Ishikawa (cell line): ENCODE data around the gene SCAP.

ENCODE experiments used
- CEBPB ChIP-seq: IDR thresholded peaks from 2 replicates; pipeline ENCODE4 v1.6.1; 2012
- CREB1 ChIP-seq: IDR thresholded peaks from 2 replicates; pipeline ENCODE4 v1.6.1; 2012; ENCODE audit warnings: low read depth
- EGR1 ChIP-seq: IDR thresholded peaks from 2 replicates; pipeline ENCODE4 v1.6.1; 2012
- EP300 ChIP-seq: IDR thresholded peaks from 2 replicates; pipeline ENCODE4 v1.6.1; 2012; ENCODE audit warnings: borderline replicate concordance
- FOXM1 ChIP-seq: IDR thresholded peaks from 2 replicates; pipeline ENCODE4 v1.6.1; 2012; ENCODE audit warnings: low read depth, borderline replicate concordance
- NFIC ChIP-seq: IDR thresholded peaks from 2 replicates; pipeline ENCODE4 v1.6.1; 2012
- RAD21 ChIP-seq: IDR thresholded peaks from 2 replicates; pipeline ENCODE4 v1.6.1; 2012; ENCODE audit warnings: low read depth
- REST ChIP-seq: IDR thresholded peaks from 2 replicates; pipeline ENCODE4 v1.6.1; 2012; ENCODE audit warnings: low read depth, mild to moderate bottlenecking
- TAF1 ChIP-seq: IDR thresholded peaks from 2 replicates; pipeline ENCODE4 v1.6.1; 2012; ENCODE audit warnings: low read depth, mild to moderate bottlenecking
- TCF12 ChIP-seq: IDR thresholded peaks from 2 replicates; pipeline ENCODE4 v1.6.1; 2012; ENCODE audit warnings: low read depth
- TEAD4 ChIP-seq: IDR thresholded peaks from 2 replicates; pipeline ENCODE4 v1.6.1; 2012
- YY1 ChIP-seq: IDR thresholded peaks from 2 replicates; pipeline ENCODE4 v1.6.1; 2012; ENCODE audit warnings: low read depth
- ZBTB7A ChIP-seq: IDR thresholded peaks from 2 replicates; pipeline ENCODE4 v1.6.1; 2012; ENCODE audit warnings: low read depth
- TF ChIP-seq, protein P1 (sequence below): IDR thresholded peaks from 2 replicates; pipeline ENCODE4 v1.6.1; 2012
- TF ChIP-seq, protein P2 (sequence below): IDR thresholded peaks from 2 replicates; pipeline ENCODE4 v1.6.1; 2012

Gene SCAP

DNA sequence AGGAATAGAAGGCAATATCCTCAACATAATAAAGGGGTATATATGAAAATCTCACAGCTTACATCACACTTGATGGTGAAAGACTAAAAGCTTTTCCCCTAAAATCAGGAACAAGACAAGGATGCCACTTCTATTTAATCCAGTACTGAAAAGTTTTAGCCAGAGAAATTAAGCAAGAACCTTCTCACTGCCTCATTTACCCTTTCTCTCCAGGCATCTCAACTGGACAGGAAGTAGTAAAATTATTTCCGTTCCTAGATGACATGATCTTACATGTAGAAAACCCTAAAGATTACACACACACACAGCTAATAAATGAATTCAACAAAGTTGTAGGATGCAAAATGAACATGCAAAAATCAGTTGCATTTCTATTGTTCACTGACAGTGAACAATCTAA lies 11.2 kb downstream of the SCAP start:
- TF ChIP-seq TAF1 (no peak), ZBTB7A (no peak)

GRCh38 chr3:47456984-47457383 lies 18.8 kb downstream of the SCAP start:
- no peak for TF ChIP-seq CEBPB
- no peak for TF ChIP-seq TAF1
- no peak for TF ChIP-seq EGR1
- TF ChIP-seq RAD21 = no peak
- TF ChIP-seq, protein P1, sequence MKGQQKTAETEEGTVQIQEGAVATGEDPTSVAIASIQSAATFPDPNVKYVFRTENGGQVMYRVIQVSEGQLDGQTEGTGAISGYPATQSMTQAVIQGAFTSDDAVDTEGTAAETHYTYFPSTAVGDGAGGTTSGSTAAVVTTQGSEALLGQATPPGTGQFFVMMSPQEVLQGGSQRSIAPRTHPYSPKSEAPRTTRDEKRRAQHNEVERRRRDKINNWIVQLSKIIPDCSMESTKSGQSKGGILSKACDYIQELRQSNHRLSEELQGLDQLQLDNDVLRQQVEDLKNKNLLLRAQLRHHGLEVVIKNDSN = no peak

DNA sequence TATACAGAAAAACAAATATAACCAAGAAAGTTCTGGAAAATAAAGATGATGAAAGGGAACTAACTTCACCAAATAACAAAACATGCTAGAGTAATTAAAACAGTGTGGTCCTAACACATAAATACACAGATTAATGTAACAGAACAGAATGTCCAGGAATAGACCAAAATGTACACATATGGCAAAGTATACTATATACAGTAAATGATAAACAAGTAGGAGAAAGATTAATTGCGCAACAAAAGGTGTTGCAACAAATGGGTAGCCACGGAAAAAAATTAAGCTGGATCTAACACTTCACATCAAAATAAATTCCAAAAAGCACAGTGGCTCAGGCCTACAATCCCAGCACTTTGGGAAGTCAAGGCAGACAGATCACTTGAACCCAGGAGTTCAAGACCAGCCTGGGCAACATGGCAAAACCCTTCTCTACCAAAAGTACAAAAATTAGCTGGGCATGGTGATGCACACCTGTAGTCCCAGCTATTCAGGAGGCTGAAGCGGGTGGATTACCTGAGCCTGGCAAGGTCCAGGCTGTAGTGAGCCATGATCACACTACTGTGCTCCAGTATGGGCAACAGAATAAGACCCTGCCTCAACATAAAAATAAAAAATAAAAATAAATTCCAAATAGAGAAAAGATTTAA lies 19.8 kb downstream of the SCAP start:
- TF ChIP-seq YY1 = no peak
- TF ChIP-seq FOXM1 = no peak
- TF ChIP-seq, protein P2, sequence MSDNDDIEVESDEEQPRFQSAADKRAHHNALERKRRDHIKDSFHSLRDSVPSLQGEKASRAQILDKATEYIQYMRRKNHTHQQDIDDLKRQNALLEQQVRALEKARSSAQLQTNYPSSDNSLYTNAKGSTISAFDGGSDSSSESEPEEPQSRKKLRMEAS = no peak
- TF ChIP-seq CEBPB = peak; percentile 96

- no peak for TF ChIP-seq TAF1
- TF ChIP-seq EGR1 = no peak
- no peak for TF ChIP-seq RAD21
- no peak for TF ChIP-seq ZBTB7A
- TF ChIP-seq TEAD4 = no peak
- TF ChIP-seq FOXM1 = no peak
- no peak for TF ChIP-seq CEBPB
- no peak for TF ChIP-seq TCF12
- TF ChIP-seq NFIC = no peak
- TF ChIP-seq CREB1 = no peak
- TF ChIP-seq YY1 = no peak
- TF ChIP-seq, protein P1 = no peak
- TF ChIP-seq, protein P2 = no peak
- no peak for TF ChIP-seq REST
- TF ChIP-seq EP300 = no peak
Observed at GRCh38 chr3:47452453-47453215, 23.1 kb downstream of the SCAP start.

DNA sequence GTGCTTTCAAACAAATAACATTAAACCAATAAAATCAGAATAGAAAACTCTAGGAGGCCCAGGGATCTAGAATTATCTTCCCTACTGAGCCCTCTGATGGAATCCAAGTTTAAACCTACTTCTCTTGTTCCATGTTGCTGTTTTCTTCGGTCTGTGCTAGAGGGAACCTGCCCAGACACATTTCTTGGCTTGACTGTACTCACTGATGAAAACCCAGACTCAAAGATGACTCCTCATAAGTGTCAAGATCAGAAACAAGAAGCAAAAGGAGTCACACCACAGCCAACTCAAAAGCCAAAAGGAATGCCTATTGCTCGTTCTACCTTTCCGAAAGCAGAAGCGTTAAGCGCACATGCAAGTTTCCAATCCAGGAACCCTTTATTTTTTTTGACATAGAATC lies 31.6 kb downstream of the SCAP start:
- no peak for TF ChIP-seq EGR1
- TF ChIP-seq REST = no peak
- no peak for TF ChIP-seq NFIC
- TF ChIP-seq, protein P1 = no peak
- TF ChIP-seq ZBTB7A = no peak
- no peak for TF ChIP-seq CREB1
- no peak for TF ChIP-seq TCF12
- no peak for TF ChIP-seq YY1
- no peak for TF ChIP-seq EP300
- TF ChIP-seq RAD21 = no peak
- no peak for TF ChIP-seq TEAD4
- TF ChIP-seq CEBPB = no peak
- no peak for TF ChIP-seq TAF1
- TF ChIP-seq, protein P2 = no peak
- TF ChIP-seq FOXM1 = no peak
